SK-N-SH (cell line): Measurements from ENCODE around the gene CREB3L4.

Source experiments
- EP300 ChIP-seq, 2 experiments: IDR thresholded peaks; 2 replicates each; pipeline versions ENCODE4 v1.4.0 to v1.6.1; 2012; ENCODE audit warnings: borderline replicate concordance in 1 of 2, low read depth in 1 of 2, low read length in 1 of 2
- IRF3 ChIP-seq: fragments of 150-350 bp; IDR thresholded peaks from 2 replicates; pipeline ENCODE4 v1.6.1; 2016; ENCODE audit warnings: mild to moderate bottlenecking, low read depth, low read length
- MAX ChIP-seq: IDR thresholded peaks from 2 replicates; pipeline ENCODE4 v1.4.0; 2012; ENCODE audit warnings: low read depth
- POLR2AphosphoS5 ChIP-seq: IDR thresholded peaks from 2 replicates; pipeline ENCODE4 v1.6.1; 2012; ENCODE audit warnings: low read depth, low read length
- TAF1 ChIP-seq: IDR thresholded peaks from 2 replicates; pipeline ENCODE4 v1.6.1; 2012; ENCODE audit warnings: low read depth, mild to moderate bottlenecking, low read length, moderate library complexity, borderline replicate concordance
- TEAD4 ChIP-seq: IDR thresholded peaks from 2 replicates; pipeline ENCODE4 v1.4.0; 2012; ENCODE audit warnings: mild to moderate bottlenecking, borderline replicate concordance; ENCODE audit not compliant: insufficient read depth

- TF ChIP-seq MAX (peak; percentile 48; the same call in 1 of the 2 replicates), EP300 (IDR thresholded peaks at IDR 0.05; ENCODE audit: borderline replicate concordance in 1 of 2, low read depth in 1 of 2, low read length in 1 of 2) (0 out of 4 replicates have a peak, but pooled peaks of 1 of the 2 experiments have one; percentile 20), TEAD4 (no peak), TAF1 (peak; percentile 73; the same call in 1 of the 2 replicates), IRF3 (no peak), POLR2AphosphoS5 (no peak)
Measured at GRCh38 chr1:153946622-153947241, 21.0 kb upstream of the CREB3L4 start, which contains the start of gene DENND4B.
